Heart left ventricle (tissue), 16 donors: ENCODE measurements around the gene NABP1. TPM values are rescaled to one million over a fixed set of nuclear protein-coding genes. Genes with fewer than 3 reads are reported as not detected.
A peak's percentile ranks its signal among the peaks of the same experiment; 100 is the strongest.

ENCODE experiments used
- ATAC-seq, 4 donors: fragments of 200-7000 bp; cut with Tn5 transposase; one replicate each; pipeline ENCODE4 v1.9.1; 2020 to 2022; ENCODE audit warnings: moderate library complexity in 4 of 4, mild to moderate bottlenecking in 3 of 4, moderate number of reproducible peaks in 1 of 4
- DNase-seq, 5 donors: peaks; one replicate each; pipeline ENCODE4 v3.0.0-alpha.2; 2020
- H3K27ac ChIP-seq, 12 donors: fragments of 200-600 bp; sonication (generic) in 4 of 12; one replicate each; pipeline versions ENCODE4 v1.5.0 to v1.8.0; 2016 to 2022; ENCODE audit warnings: mild to moderate bottlenecking in 2 of 12
- H3K27me3 ChIP-seq, 9 donors: fragments of 200-600 bp; sonication (generic) in 2 of 9; one replicate each; pipeline versions ENCODE4 v1.5.1 to v1.8.0; 2016 to 2022; ENCODE audit warnings: mild to moderate bottlenecking in 3 of 9
- H3K36me3 ChIP-seq, 9 donors: fragments of 200-600 bp; sonication (generic) in 2 of 9; one replicate each; pipeline versions ENCODE4 v1.5.0 to v1.8.0; 2018 to 2022; ENCODE audit warnings: mild to moderate bottlenecking in 2 of 9
- H3K4me1 ChIP-seq, 12 donors: fragments of 200-600 bp; sonication (generic) in 4 of 12; one replicate each; pipeline versions ENCODE4 v1.5.0 to v1.8.0; 2016 to 2022; ENCODE audit warnings: mild to moderate bottlenecking in 3 of 12
- H3K4me3 ChIP-seq, 12 donors: fragments of 200-600 bp; sonication (generic) in 4 of 12; one replicate each; pipeline versions ENCODE4 v1.5.0 to v1.8.0; 2017 to 2022; ENCODE audit warnings: mild to moderate bottlenecking in 9 of 12, moderate library complexity in 4 of 12
- H3K9me3 ChIP-seq, 12 donors: fragments of 200-600 bp; sonication (generic) in 4 of 12; one replicate each; pipeline versions ENCODE4 v1.5.0 to v1.8.0; 2016 to 2022; ENCODE audit warnings: mild to moderate bottlenecking in 1 of 12
- CTCF ChIP-seq, 12 donors: fragments of 200-600 bp; sonication (generic) in 4 of 12; IDR thresholded peaks; one replicate each; pipeline versions ENCODE4 v1.5.0 to v1.8.0; 2018 to 2022; ENCODE audit warnings: antibody characterized with exemption in 12 of 12, mild to moderate bottlenecking in 5 of 12
- POLR2A ChIP-seq, 2 donors: fragments of 450-650 bp; IDR thresholded peaks; one replicate each; pipeline ENCODE4 v1.6.1; 2017; ENCODE audit warnings: antibody characterized with exemption in 2 of 2, mild to moderate bottlenecking in 2 of 2, moderate library complexity in 2 of 2
- WGBS, 4 donors: extraction: QIAGEN DNeasy Blood & Tissue Kit in 2 of 4; methylation state at CpG; one replicate each; pipeline versions ENCODE4 v1.1.5 to v1.1.7; 2013 to 2018; 5-methylcytosine and 5-hydroxymethylcytosine counted together
- intact Hi-C, 10 donors: fragments of 100-400 bp; cut with DNase I; formaldehyde crosslinking; loops; one replicate each; pipeline versions ENCODE4 v1.11.1 to v1.14.2; 2022
- polyA plus RNA-seq, 2 donors: library from polyadenylated mRNA; stranded (reverse); fragments of 200-250 nt; gene quantifications; one replicate each; pipeline ENCODE4 v1.2.3, GENCODE V29; 2013
- total RNA-seq, 9 donors: library from RNA; depleted of rRNA in 2 of 9; stranded (reverse); fragments of >200 nt in 2 of 9; fragmentation: NEBNext Ultra II Directional in 3 of 9; extraction: Animal tissue kit (Norgen Biotek cat#: 25700) in 3 of 9; gene quantifications; one replicate each; pipeline versions ENCODE4 v1.1.0 to v1.2.4, GENCODE V29; 2016 to 2023
- donor health status: ischemic (EF 13 %, LVEDD 7.1; RV severe dilation, severe dysfunction).
- donor health status: healthy with polysubstance abuse.
- donor health status: DM: no; HTN: yes; CAD: no.
- donor health status: DM: no; HTN: no; CAD: no.
- donor health status: ischemic (EF 25% LVEDD 6.9; RV normal size, moderate dysfunction).
- donor health status: ischemic (EF 25% LVEDD 5.7; RV mildly dilated, moderate dysfunction).
- donor health status: healthy.
- donor health status: DM: yes; HTN: yes; CAD: no.
- donor health status: ischemic (EF 35%, LVEDD 5.7; RV mildly dilated, moderate dysfunction).
- donor health status: nonischemic (EF 11% LVEDD 7.7; RV severe dilation, severe dysfunction).
- donor health status: DM: yes; HTN: yes; CAD: no.
- donor health status: PGD.
- donor health status: ischemic (EF 29% LVEDD 5.4; RV normal size, mild dysfunction).
- donor health status: nonischemic (EF 23%, LVEDD 6.1; RV moderate dilation, normal function).

NABP1 gene
- total and polyA plus RNA-seq, 11 donors = 1.5 to 36.3 (median 3.3) TPM

- TF ChIP-seq CTCF (IDR thresholded peaks at IDR 0.05) (no peak), POLR2A (IDR thresholded peaks at IDR 0.05) (no peak)
These were observed 41.7 kb upstream of the NABP1 start for GRCh38 chr2:191636235-191636543.

GRCh38 chr2:191636586-191636985 lies 41.4 kb upstream of the NABP1 start:
- H3K9me3 ChIP-seq = no peaks in the 10 kb centered on the region
- intact Hi-C loops = no loop called here
- no peak overlapping the region for H3K27ac ChIP-seq
- TF ChIP-seq CTCF (IDR thresholded peaks at IDR 0.05) (no peak), POLR2A (IDR thresholded peaks at IDR 0.05) (no peak)
- ATAC-seq (no peak), DNase-seq (no peak)
- no peak overlapping the region for H3K4me3 ChIP-seq
- H3K27me3 ChIP-seq = peaks cover 0 to 11% (median 0%) of the 10 kb centered on the region in 9 donors
- no peaks in the 10 kb centered on the region for H3K36me3 ChIP-seq
- WGBS, 4 donors = 89 to 94% (median 92%) methylated on average over 1 of the region's 1 CpG
- peaks cover 0 to 34% (median 0%) of the 10 kb centered on the region in 12 donors for H3K4me1 ChIP-seq

More at GRCh38 chr2:191636235-191636543, 41.7 kb upstream of the NABP1 start:
- no peak overlapping the region for H3K27ac ChIP-seq
- ATAC-seq (no peak), DNase-seq (no peak)
- H3K27me3 ChIP-seq = peaks cover 0 to 11% (median 0%) of the 10 kb centered on the region in 9 donors
- H3K9me3 ChIP-seq = no peaks in the 10 kb centered on the region
- peaks cover 0 to 34% (median 0%) of the 10 kb centered on the region in 12 donors for H3K4me1 ChIP-seq
- no peaks in the 10 kb centered on the region for H3K36me3 ChIP-seq
- intact Hi-C loops = no loop called here
- H3K4me3 ChIP-seq = no peak overlapping the region

GRCh38 chr2:191637182-191638078 lies 40.5 kb upstream of the NABP1 start:
- peaks cover 0 to 34% (median 0%) of the 10 kb centered on the region in 12 donors for H3K4me1 ChIP-seq
- DNase-seq (no peak), ATAC-seq (no peak)
- peak overlapping the region in 1 of 12 donors; percentile 87 for H3K27ac ChIP-seq
- H3K27me3 ChIP-seq = peaks cover 0 to 11% (median 0%) of the 10 kb centered on the region in 9 donors
- no peaks in the 10 kb centered on the region for H3K9me3 ChIP-seq
- WGBS, 4 donors = 65 to 77% (median 72%) methylated on average over 6 of the region's 6 CpGs
- intact Hi-C loops = no loop called here
- no peak overlapping the region for H3K4me3 ChIP-seq
- H3K36me3 ChIP-seq = no peaks in the 10 kb centered on the region
- TF ChIP-seq POLR2A (IDR thresholded peaks at IDR 0.05) (no peak), CTCF (IDR thresholded peaks at IDR 0.05) (no peak)

- 57 to 74% (median 62%) methylated on average over 6 of the region's 6 CpGs for WGBS, 4 donors
- H3K4me3 ChIP-seq = no peak overlapping the region
- H3K4me1 ChIP-seq = peaks cover 0 to 34% (median 0%) of the 10 kb centered on the region in 12 donors
- intact Hi-C loops = no loop called here
- no peaks in the 10 kb centered on the region for H3K36me3 ChIP-seq
- peak overlapping the region in 1 of 12 donors; percentile 87 for H3K27ac ChIP-seq
- no peak for DNase-seq
- no peaks in the 10 kb centered on the region for H3K9me3 ChIP-seq
- peaks cover 0 to 11% (median 0%) of the 10 kb centered on the region in 9 donors for H3K27me3 ChIP-seq
- TF ChIP-seq CTCF (IDR thresholded peaks at IDR 0.05) (no peak), POLR2A (IDR thresholded peaks at IDR 0.05) (no peak)
- ATAC-seq = peak in 1 of 4 donors; percentile 36
These were observed 39.7 kb upstream of the NABP1 start for GRCh38 chr2:191638079-191638801.
